HEK293 (cell line): ENCODE measurements around the gene PRCD.
A peak's percentile ranks its signal among the peaks of the same experiment; 100 is the strongest.

Experiments
- GLIS2 ChIP-seq: fragments of 450-650 bp; formaldehyde crosslinking; IDR thresholded peaks from 2 replicates; pipeline ENCODE4 v1.5.1; 2016; ENCODE audit warnings: missing biosample characterization, missing genetic modification characterization
- KLF1 ChIP-seq: fragments of 450-650 bp; formaldehyde crosslinking; IDR thresholded peaks from 2 replicates; pipeline ENCODE4 v1.5.1; 2016; ENCODE audit warnings: missing biosample characterization, missing genetic modification characterization
- KLF16 ChIP-seq: fragments of 450-650 bp; formaldehyde crosslinking; IDR thresholded peaks from 2 replicates; pipeline ENCODE4 v1.5.1; 2017; ENCODE audit warnings: missing biosample characterization, missing genetic modification characterization
- KLF9 ChIP-seq: fragments of 450-650 bp; formaldehyde crosslinking; IDR thresholded peaks from 2 replicates; pipeline ENCODE4 v1.5.1; 2016; ENCODE audit warnings: missing biosample characterization, missing genetic modification characterization, low read depth
- MEIS1 ChIP-seq: sonication (generic); formaldehyde crosslinking; IDR thresholded peaks from 2 replicates; pipeline ENCODE4 v1.8.1; 2022; ENCODE audit warnings: missing genetic modification reagents, mild to moderate bottlenecking, borderline replicate concordance
- SCRT1 ChIP-seq: fragments of 450-650 bp; formaldehyde crosslinking; IDR thresholded peaks from 2 replicates; pipeline ENCODE4 v1.5.1; 2016; ENCODE audit warnings: missing biosample characterization, missing genetic modification characterization, borderline replicate concordance
- SP7 ChIP-seq: fragments of 450-650 bp; formaldehyde crosslinking; IDR thresholded peaks from 2 replicates; pipeline ENCODE4 v1.5.1; 2016; ENCODE audit warnings: missing biosample characterization, missing genetic modification characterization
- ZBTB20 ChIP-seq: fragments of 450-650 bp; formaldehyde crosslinking; IDR thresholded peaks from 2 replicates; pipeline ENCODE4 v1.5.1; 2016; ENCODE audit warnings: missing biosample characterization, missing genetic modification characterization
- ZBTB21 ChIP-seq: fragments of 450-650 bp; formaldehyde crosslinking; IDR thresholded peaks from 2 replicates; pipeline ENCODE4 v1.5.1; 2017; ENCODE audit warnings: missing biosample characterization, missing genetic modification characterization
- ZBTB48 ChIP-seq: fragments of 450-650 bp; formaldehyde crosslinking; IDR thresholded peaks from 2 replicates; pipeline ENCODE4 v1.5.1; 2016; ENCODE audit warnings: missing biosample characterization, missing genetic modification characterization
- ZNF169 ChIP-seq: fragments of 450-650 bp; formaldehyde crosslinking; IDR thresholded peaks from 2 replicates; pipeline ENCODE4 v1.5.1; 2016; ENCODE audit warnings: missing biosample characterization, missing genetic modification characterization
- ZNF184 ChIP-seq: fragments of 450-650 bp; IDR thresholded peaks from 2 replicates; pipeline ENCODE4 v1.5.1; 2018; ENCODE audit warnings: missing biosample characterization, mild to moderate bottlenecking, missing genetic modification characterization
- ZNF266 ChIP-seq: fragments of 450-650 bp; formaldehyde crosslinking; IDR thresholded peaks from 2 replicates; pipeline ENCODE4 v1.5.1; 2016; ENCODE audit warnings: missing biosample characterization, missing genetic modification characterization, low read depth
- ZNF350 ChIP-seq: fragments of 450-650 bp; formaldehyde crosslinking; IDR thresholded peaks from 2 replicates; pipeline ENCODE4 v1.5.0; 2017; ENCODE audit warnings: missing biosample characterization, mild to moderate bottlenecking, missing genetic modification characterization
- ZNF354C ChIP-seq: fragments of 450-650 bp; formaldehyde crosslinking; IDR thresholded peaks from 2 replicates; pipeline ENCODE4 v1.5.1; 2016; ENCODE audit warnings: missing biosample characterization, missing genetic modification characterization, low read depth, borderline replicate concordance
- ZNF37A ChIP-seq: fragments of 450-650 bp; IDR thresholded peaks from 2 replicates; pipeline ENCODE4 v1.5.1; 2018; ENCODE audit warnings: missing biosample characterization, missing genetic modification characterization
- ZNF433 ChIP-seq: fragments of 450-650 bp; formaldehyde crosslinking; IDR thresholded peaks from 2 replicates; pipeline ENCODE4 v1.5.1; 2016; ENCODE audit warnings: missing biosample characterization, missing genetic modification characterization, low read depth
- ZNF555 ChIP-seq: fragments of 450-650 bp; formaldehyde crosslinking; conservative IDR thresholded peaks from 2 replicates; pipeline ENCODE4 v1.5.1; 2017; ENCODE audit warnings: missing biosample characterization, mild to moderate bottlenecking, missing genetic modification characterization, inconsistent platforms
- ZNF621 ChIP-seq: fragments of 450-650 bp; formaldehyde crosslinking; IDR thresholded peaks from 2 replicates; pipeline ENCODE4 v1.5.1; 2017; ENCODE audit warnings: missing biosample characterization, missing genetic modification characterization
- ZNF654 ChIP-seq: fragments of 450-650 bp; formaldehyde crosslinking; IDR thresholded peaks from 2 replicates; pipeline ENCODE4 v1.5.1; 2016; ENCODE audit warnings: low read depth, missing biosample characterization, missing genetic modification characterization
- ZNF660 ChIP-seq: fragments of 450-650 bp; IDR thresholded peaks from 2 replicates; pipeline ENCODE4 v1.5.1; 2018; ENCODE audit warnings: missing biosample characterization, mild to moderate bottlenecking, missing genetic modification characterization
- ZNF664 ChIP-seq: fragments of 450-650 bp; formaldehyde crosslinking; IDR thresholded peaks from 2 replicates; pipeline ENCODE4 v1.5.1; 2016; ENCODE audit warnings: missing biosample characterization, missing genetic modification characterization
- ZNF768 ChIP-seq: fragments of 450-650 bp; formaldehyde crosslinking; IDR thresholded peaks from 2 replicates; pipeline ENCODE4 v1.5.1; 2018; ENCODE audit warnings: missing biosample characterization, mild to moderate bottlenecking, missing genetic modification characterization
- TF ChIP-seq, protein P1 (sequence below): fragments of 450-650 bp; formaldehyde crosslinking; IDR thresholded peaks from 2 replicates; pipeline ENCODE4 v1.5.1; 2016; ENCODE audit warnings: missing biosample characterization, missing genetic modification characterization
- TF ChIP-seq, protein P2 (sequence below): fragments of 450-650 bp; formaldehyde crosslinking; IDR thresholded peaks from 2 replicates; pipeline ENCODE4 v1.5.1; 2016; ENCODE audit warnings: missing biosample characterization, missing genetic modification characterization
- TF ChIP-seq, protein P3 (sequence below): fragments of 450-650 bp; formaldehyde crosslinking; IDR thresholded peaks from 2 replicates; pipeline ENCODE4 v1.5.1; 2016; ENCODE audit warnings: missing biosample characterization, missing genetic modification characterization, borderline replicate concordance
- TF ChIP-seq, protein P4 (sequence below): fragments of 450-650 bp; formaldehyde crosslinking; IDR thresholded peaks from 2 replicates; pipeline ENCODE4 v1.5.1; 2016; ENCODE audit warnings: missing biosample characterization, missing genetic modification characterization
- TF ChIP-seq, protein P5 (sequence below): fragments of 450-650 bp; formaldehyde crosslinking; IDR thresholded peaks from 2 replicates; pipeline ENCODE4 v1.5.1; 2017; ENCODE audit warnings: missing biosample characterization, missing genetic modification characterization

The PRCD gene

DNA sequence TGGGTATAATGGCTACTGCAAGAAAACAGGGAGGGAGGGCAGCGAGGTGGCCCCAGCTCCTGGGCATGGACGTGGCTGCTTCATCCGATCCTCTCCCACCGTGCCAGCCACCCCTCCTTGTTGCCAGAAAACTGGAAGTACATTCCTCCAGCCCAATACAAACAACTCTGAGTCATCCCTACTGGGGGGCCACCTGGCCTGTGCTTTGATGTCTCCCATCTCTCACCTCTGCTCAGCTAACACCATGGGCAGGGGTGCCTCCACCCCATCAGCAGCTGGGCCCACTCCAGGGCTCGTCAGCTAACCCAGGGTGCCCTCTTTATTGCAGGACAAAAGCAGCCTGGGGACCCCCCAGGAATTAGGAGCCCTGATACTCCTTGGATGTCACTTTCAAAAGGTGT lies 40.6 kb upstream of the PRCD start (continued):
- no peak for TF ChIP-seq ZNF266
- TF ChIP-seq ZNF350 (tag by site-specific recombination), result no peak
- no peak for TF ChIP-seq ZNF354C
- TF ChIP-seq MEIS1, result no peak
- no peak for TF ChIP-seq ZNF169
- TF ChIP-seq ZNF555, result no peak
- TF ChIP-seq, protein P1, sequence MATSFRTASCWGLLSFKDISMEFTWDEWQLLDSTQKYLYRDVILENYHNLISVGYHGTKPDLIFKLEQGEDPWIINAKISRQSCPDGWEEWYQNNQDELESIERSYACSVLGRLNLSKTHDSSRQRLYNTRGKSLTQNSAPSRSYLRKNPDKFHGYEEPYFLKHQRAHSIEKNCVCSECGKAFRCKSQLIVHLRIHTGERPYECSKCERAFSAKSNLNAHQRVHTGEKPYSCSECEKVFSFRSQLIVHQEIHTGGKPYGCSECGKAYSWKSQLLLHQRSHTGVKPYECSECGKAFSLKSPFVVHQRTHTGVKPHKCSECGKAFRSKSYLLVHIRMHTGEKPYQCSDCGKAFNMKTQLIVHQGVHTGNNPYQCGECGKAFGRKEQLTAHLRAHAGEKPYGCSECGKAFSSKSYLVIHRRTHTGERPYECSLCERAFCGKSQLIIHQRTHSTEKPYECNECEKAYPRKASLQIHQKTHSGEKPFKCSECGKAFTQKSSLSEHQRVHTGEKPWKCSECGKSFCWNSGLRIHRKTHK, result no peak
- TF ChIP-seq KLF16 (tag by site-specific recombination), result no peak
- no peak for TF ChIP-seq SP7 (tag by site-specific recombination)
- no peak for TF ChIP-seq ZNF37A
- TF ChIP-seq ZNF654 (tag by site-specific recombination), result no peak
- peak; percentile 15; the same call in 1 of the 2 replicates for TF ChIP-seq ZBTB20 (tag by site-specific recombination)
- TF ChIP-seq ZBTB21 (tag by site-specific recombination), result no peak
- no peak for TF ChIP-seq ZNF660
- no peak for TF ChIP-seq ZNF768 (tag by site-specific recombination)
- TF ChIP-seq, protein P2, sequence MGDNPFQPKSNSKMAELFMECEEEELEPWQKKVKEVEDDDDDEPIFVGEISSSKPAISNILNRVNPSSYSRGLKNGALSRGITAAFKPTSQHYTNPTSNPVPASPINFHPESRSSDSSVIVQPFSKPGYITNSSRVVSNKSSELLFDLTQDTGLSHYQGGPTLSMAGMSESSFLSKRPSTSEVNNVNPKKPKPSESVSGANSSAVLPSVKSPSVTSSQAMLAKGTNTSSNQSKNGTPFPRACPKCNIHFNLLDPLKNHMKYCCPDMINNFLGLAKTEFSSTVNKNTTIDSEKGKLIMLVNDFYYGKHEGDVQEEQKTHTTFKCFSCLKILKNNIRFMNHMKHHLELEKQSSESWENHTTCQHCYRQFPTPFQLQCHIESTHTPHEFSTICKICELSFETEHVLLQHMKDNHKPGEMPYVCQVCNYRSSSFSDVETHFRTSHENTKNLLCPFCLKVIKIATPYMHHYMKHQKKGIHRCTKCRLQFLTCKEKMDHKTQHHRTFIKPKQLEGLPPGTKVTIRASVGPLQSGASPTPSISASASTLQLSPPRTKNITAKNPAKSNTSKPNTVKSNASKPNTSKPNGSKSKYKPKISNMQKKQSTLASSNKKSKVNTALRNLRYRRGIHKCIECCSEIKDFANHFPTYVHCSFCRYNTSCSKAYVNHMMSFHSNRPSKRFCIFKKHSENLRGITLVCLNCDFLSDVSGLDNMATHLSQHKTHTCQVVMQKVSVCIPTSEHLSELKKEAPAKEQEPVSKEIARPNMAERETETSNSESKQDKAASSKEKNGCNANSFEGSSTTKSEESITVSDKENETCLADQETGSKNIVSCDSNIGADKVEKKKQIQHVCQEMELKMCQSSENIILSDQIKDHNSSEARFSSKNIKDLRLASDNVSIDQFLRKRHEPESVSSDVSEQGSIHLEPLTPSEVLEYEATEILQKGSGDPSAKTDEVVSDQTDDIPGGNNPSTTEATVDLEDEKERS, result no peak
- TF ChIP-seq ZBTB48 (tag by site-specific recombination), result no peak
- TF ChIP-seq KLF1 (tag by site-specific recombination), result no peak
- TF ChIP-seq ZNF184, result no peak
- TF ChIP-seq ZNF621, result no peak
- TF ChIP-seq, protein P3, sequence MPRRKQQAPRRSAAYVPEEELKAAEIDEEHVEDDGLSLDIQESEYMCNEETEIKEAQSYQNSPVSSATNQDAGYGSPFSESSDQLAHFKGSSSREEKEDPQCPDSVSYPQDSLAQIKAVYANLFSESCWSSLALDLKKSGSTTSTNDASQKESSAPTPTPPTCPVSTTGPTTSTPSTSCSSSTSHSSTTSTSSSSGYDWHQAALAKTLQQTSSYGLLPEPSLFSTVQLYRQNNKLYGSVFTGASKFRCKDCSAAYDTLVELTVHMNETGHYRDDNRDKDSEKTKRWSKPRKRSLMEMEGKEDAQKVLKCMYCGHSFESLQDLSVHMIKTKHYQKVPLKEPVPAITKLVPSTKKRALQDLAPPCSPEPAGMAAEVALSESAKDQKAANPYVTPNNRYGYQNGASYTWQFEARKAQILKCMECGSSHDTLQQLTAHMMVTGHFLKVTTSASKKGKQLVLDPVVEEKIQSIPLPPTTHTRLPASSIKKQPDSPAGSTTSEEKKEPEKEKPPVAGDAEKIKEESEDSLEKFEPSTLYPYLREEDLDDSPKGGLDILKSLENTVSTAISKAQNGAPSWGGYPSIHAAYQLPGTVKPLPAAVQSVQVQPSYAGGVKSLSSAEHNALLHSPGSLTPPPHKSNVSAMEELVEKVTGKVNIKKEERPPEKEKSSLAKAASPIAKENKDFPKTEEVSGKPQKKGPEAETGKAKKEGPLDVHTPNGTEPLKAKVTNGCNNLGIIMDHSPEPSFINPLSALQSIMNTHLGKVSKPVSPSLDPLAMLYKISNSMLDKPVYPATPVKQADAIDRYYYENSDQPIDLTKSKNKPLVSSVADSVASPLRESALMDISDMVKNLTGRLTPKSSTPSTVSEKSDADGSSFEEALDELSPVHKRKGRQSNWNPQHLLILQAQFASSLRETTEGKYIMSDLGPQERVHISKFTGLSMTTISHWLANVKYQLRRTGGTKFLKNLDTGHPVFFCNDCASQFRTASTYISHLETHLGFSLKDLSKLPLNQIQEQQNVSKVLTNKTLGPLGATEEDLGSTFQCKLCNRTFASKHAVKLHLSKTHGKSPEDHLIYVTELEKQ (tag by site-specific recombination), result no peak
- TF ChIP-seq, protein P4, sequence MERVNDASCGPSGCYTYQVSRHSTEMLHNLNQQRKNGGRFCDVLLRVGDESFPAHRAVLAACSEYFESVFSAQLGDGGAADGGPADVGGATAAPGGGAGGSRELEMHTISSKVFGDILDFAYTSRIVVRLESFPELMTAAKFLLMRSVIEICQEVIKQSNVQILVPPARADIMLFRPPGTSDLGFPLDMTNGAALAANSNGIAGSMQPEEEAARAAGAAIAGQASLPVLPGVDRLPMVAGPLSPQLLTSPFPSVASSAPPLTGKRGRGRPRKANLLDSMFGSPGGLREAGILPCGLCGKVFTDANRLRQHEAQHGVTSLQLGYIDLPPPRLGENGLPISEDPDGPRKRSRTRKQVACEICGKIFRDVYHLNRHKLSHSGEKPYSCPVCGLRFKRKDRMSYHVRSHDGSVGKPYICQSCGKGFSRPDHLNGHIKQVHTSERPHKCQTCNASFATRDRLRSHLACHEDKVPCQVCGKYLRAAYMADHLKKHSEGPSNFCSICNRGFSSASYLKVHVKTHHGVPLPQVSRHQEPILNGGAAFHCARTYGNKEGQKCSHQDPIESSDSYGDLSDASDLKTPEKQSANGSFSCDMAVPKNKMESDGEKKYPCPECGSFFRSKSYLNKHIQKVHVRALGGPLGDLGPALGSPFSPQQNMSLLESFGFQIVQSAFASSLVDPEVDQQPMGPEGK (tag by site-specific recombination), result peak; percentile 95
- TF ChIP-seq ZNF433 (tag by site-specific recombination), result no peak
- no peak for TF ChIP-seq ZNF664
- no peak for TF ChIP-seq KLF9
- TF ChIP-seq GLIS2, result peak; percentile 83
- TF ChIP-seq, protein P5, sequence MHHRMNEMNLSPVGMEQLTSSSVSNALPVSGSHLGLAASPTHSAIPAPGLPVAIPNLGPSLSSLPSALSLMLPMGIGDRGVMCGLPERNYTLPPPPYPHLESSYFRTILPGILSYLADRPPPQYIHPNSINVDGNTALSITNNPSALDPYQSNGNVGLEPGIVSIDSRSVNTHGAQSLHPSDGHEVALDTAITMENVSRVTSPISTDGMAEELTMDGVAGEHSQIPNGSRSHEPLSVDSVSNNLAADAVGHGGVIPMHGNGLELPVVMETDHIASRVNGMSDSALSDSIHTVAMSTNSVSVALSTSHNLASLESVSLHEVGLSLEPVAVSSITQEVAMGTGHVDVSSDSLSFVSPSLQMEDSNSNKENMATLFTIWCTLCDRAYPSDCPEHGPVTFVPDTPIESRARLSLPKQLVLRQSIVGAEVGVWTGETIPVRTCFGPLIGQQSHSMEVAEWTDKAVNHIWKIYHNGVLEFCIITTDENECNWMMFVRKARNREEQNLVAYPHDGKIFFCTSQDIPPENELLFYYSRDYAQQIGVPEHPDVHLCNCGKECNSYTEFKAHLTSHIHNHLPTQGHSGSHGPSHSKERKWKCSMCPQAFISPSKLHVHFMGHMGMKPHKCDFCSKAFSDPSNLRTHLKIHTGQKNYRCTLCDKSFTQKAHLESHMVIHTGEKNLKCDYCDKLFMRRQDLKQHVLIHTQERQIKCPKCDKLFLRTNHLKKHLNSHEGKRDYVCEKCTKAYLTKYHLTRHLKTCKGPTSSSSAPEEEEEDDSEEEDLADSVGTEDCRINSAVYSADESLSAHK (tag by site-specific recombination), result no peak
- no peak for TF ChIP-seq SCRT1 (tag by site-specific recombination)
